Activated CD8-positive, alpha-beta T cell treated with anti-CD3 and anti-CD28 coated beads, Interleukin-2, amount 10 ng/mL, durations not matched to agents 7 days and 5 days (primary cell): ENCODE measurements around the gene MRPS17. TPM values are rescaled to one million over a fixed set of nuclear protein-coding genes. Genes with fewer than 3 reads are reported as not detected.

ENCODE experiments used
- ATAC-seq: fragments of 150-1000 bp; cut with Tn5 transposase; one replicate; pipeline ENCODE4 v1.10.0; 2021; ENCODE audit warnings: moderate library complexity
- CTCF ChIA-PET: fragments of 350-600 bp; sonication (Branson Sonifier 250); formaldehyde crosslinking; loops from one replicate; lab custom pipeline; 2021; ENCODE audit warnings: antibody characterized with exemption; lab: Charles Lee
- POLR2A ChIA-PET: fragments of 350-600 bp; sonication (Branson Sonifier 250); formaldehyde crosslinking; loops from one replicate; lab custom pipeline; 2021; ENCODE audit warnings: antibody characterized with exemption; lab: Charles Lee
- DNase-seq: peaks from one replicate; pipeline ENCODE4 v3.0.0-alpha.2; 2020
- H3K27ac Mint-ChIP-seq: one replicate; pipeline ENCODE4 v1.8.0; 2021; ENCODE audit warnings: mild to moderate bottlenecking, mixed read lengths
- H3K27me3 Mint-ChIP-seq: one replicate; pipeline ENCODE4 v1.8.0; 2021; ENCODE audit warnings: low read depth, mixed read lengths
- H3K36me3 Mint-ChIP-seq: one replicate; pipeline ENCODE4 v1.8.0; 2021; ENCODE audit warnings: low read depth, mixed read lengths
- H3K4me1 Mint-ChIP-seq: one replicate; pipeline ENCODE4 v1.8.0; 2021; ENCODE audit warnings: low read depth, mixed read lengths
- H3K4me3 Mint-ChIP-seq: one replicate; pipeline ENCODE4 v1.8.0; 2021; ENCODE audit warnings: mild to moderate bottlenecking, mixed read lengths
- H3K9me3 Mint-ChIP-seq: one replicate; pipeline ENCODE4 v1.8.0; 2022; ENCODE audit warnings: mixed read lengths; ENCODE audit not compliant: insufficient read depth
- total RNA-seq, 2 experiments: library from RNA; stranded (reverse); gene quantifications; one replicate each; pipeline ENCODE4 v1.2.3, GENCODE V29; 2021

MRPS17 gene
- total RNA-seq, 2 experiments from 2014 or later: 14.0 to 17.4 TPM

- Mint-ChIP-seq H3K4me1 (peaks cover 8% of the 10 kb centered on the region), H3K27ac (no peak overlapping the region), H3K36me3 (peaks cover 31% of the 10 kb centered on the region), H3K9me3 (no peaks in the 10 kb centered on the region), H3K27me3 (no peaks in the 10 kb centered on the region), H3K4me3 (no peak overlapping the region)
- DNase-seq (no peak), ATAC-seq (no peak)
- ChIA-PET POLR2A (no interaction called here), CTCF (no interaction called here)
These were observed 5.5 kb downstream of the MRPS17 start for GRCh38 chr7:55957190-55957589.

- Mint-ChIP-seq H3K27me3 (no peaks in the 10 kb centered on the region), H3K9me3 (no peaks in the 10 kb centered on the region), H3K4me1 (peaks cover 18% of the 10 kb centered on the region), H3K27ac (no peak overlapping the region), H3K36me3 (peaks cover 15% of the 10 kb centered on the region), H3K4me3 (no peak overlapping the region)
- DNase-seq (no peak), ATAC-seq (no peak)
- ChIA-PET POLR2A (no interaction called here), CTCF (no interaction called here)
These were observed 10.3 kb downstream of the MRPS17 start for GRCh38 chr7:55962014-55962413.

GRCh38 chr7:55963584-55964168, 12.0 kb downstream of the MRPS17 start:
- Mint-ChIP-seq H3K27ac (peak overlapping the region; percentile 80), H3K4me1 (peaks cover 18% of the 10 kb centered on the region), H3K27me3 (no peaks in the 10 kb centered on the region), H3K4me3 (peak overlapping the region; percentile 74), H3K36me3 (peaks cover 9% of the 10 kb centered on the region), H3K9me3 (no peaks in the 10 kb centered on the region)
- DNase-seq: no peak
- no peak for ATAC-seq
- ChIA-PET CTCF (interaction anchor here (0.6 to 1.2 kb wide), 10 partner anchors 7 to 322 kb away, joined by 3 to 9 read pairs (median 3); partner anchors contain the start of gene SUMF2), POLR2A (interaction anchor here (0.6 to 1.5 kb wide), 6 partner anchors 9 to 598 kb away, joined by 3 to 5 read pairs (median 4); partner anchors contain the start of gene CHCHD2)

- H3K9me3 Mint-ChIP-seq: no peaks in the 10 kb centered on the region
- no peaks in the 10 kb centered on the region for H3K27me3 Mint-ChIP-seq
- CTCF ChIA-PET: interaction anchor here (0.6 to 1.4 kb wide), 14 partner anchors 8 to 323 kb away, joined by 3 to 9 read pairs (median 3); partner anchors contain the start of gene SUMF2
- peaks cover 23% of the 10 kb centered on the region for H3K4me1 Mint-ChIP-seq
- peak within 1 kb of the TSS; percentile 93 for H3K27ac Mint-ChIP-seq
- peaks cover 9% of the 10 kb centered on the region for H3K36me3 Mint-ChIP-seq
- ATAC-seq: peak; percentile 86
- peak; percentile 59 for DNase-seq
- POLR2A ChIA-PET: interaction anchor here (0.6 to 1.5 kb wide), 8 partner anchors 9 to 598 kb away, joined by 3 to 5 read pairs (median 3); partner anchors contain the start of gene CHCHD2
- peak within 1 kb of the TSS; percentile 82 for H3K4me3 Mint-ChIP-seq
These were observed 12.8 kb downstream of the MRPS17 start, which contains the start of gene NIPSNAP2 for GRCh38 chr7:55964261-55965099. TSS of gene NIPSNAP2 (plus strand) at chr7:55964585. CDS start at chr7:55964610, 25 bp downstream.

- ATAC-seq (no peak), DNase-seq (peak; percentile 41)
- ChIA-PET CTCF (interaction anchor here (0.7 to 1.5 kb wide), 6 partner anchors 10 to 323 kb away, joined by 3 to 4 read pairs (median 3); no protein-coding TSS in a partner anchor), POLR2A (interaction anchor here (0.6 to 1.5 kb wide), 3 partner anchors 101 to 452 kb away, joined by 3 to 5 read pairs (median 3); partner anchors contain the start of gene CHCHD2)
- Mint-ChIP-seq H3K36me3 (peaks cover 12% of the 10 kb centered on the region), H3K9me3 (no peaks in the 10 kb centered on the region), H3K27me3 (no peaks in the 10 kb centered on the region), H3K4me1 (peaks cover 25% of the 10 kb centered on the region), H3K27ac (peak overlapping the region; percentile 93), H3K4me3 (peak overlapping the region; percentile 82)
These were observed 13.4 kb downstream of the MRPS17 start for GRCh38 chr7:55965100-55965470.

- DNase-seq (no peak), ATAC-seq (no peak)
- no peak overlapping the region for H3K27ac Mint-ChIP-seq
- POLR2A ChIA-PET: no interaction called here
- no peaks in the 10 kb centered on the region for H3K9me3 Mint-ChIP-seq
- peaks cover 25% of the 10 kb centered on the region for H3K4me1 Mint-ChIP-seq
- peaks cover 16% of the 10 kb centered on the region for H3K36me3 Mint-ChIP-seq
- CTCF ChIA-PET: interaction anchor here (1.0 to 1.5 kb wide), 4 partner anchors 23 to 324 kb away, joined by 3 read pairs; partner anchors contain the start of gene PSPH
- H3K27me3 Mint-ChIP-seq: no peaks in the 10 kb centered on the region
- H3K4me3 Mint-ChIP-seq: peak overlapping the region; percentile 36
These were observed 14.2 kb downstream of the MRPS17 start for GRCh38 chr7:55965805-55966421.

- Mint-ChIP-seq H3K27me3 (no peaks in the 10 kb centered on the region), H3K9me3 (no peaks in the 10 kb centered on the region), H3K27ac (no peak overlapping the region), H3K4me3 (no peak overlapping the region), H3K36me3 (peaks cover 16% of the 10 kb centered on the region), H3K4me1 (peaks cover 25% of the 10 kb centered on the region)
- CTCF ChIA-PET: interaction anchor here (1.0 kb wide), 1 partner anchor 84 kb away, joined by 3 read pairs; the partner anchor contains the start of gene PSPH
- POLR2A ChIA-PET: interaction anchor here (0.6 kb wide), 1 partner anchor 1208 kb away, joined by 7 read pairs; the partner anchor contains the start of gene SEC61G
- no peak for ATAC-seq
- no peak for DNase-seq
These were observed 15.2 kb downstream of the MRPS17 start for GRCh38 chr7:55966851-55967250.

GRCh38 chr7:55969391-55969790, 17.7 kb downstream of the MRPS17 start:
- Mint-ChIP-seq H3K36me3 (peaks cover 16% of the 10 kb centered on the region), H3K27me3 (no peaks in the 10 kb centered on the region), H3K4me3 (no peak overlapping the region), H3K27ac (no peak overlapping the region), H3K9me3 (no peaks in the 10 kb centered on the region), H3K4me1 (peaks cover 15% of the 10 kb centered on the region)
- ChIA-PET POLR2A (no interaction called here), CTCF (no interaction called here)
- DNase-seq (no peak), ATAC-seq (no peak)

GRCh38 chr7:55970561-55970960, 18.9 kb downstream of the MRPS17 start:
- no peaks in the 10 kb centered on the region for H3K9me3 Mint-ChIP-seq
- no peak overlapping the region for H3K4me3 Mint-ChIP-seq

GRCh38 chr7:55970978-55971377, 19.3 kb downstream of the MRPS17 start:
- H3K4me3 Mint-ChIP-seq: no peak overlapping the region
- H3K27me3 Mint-ChIP-seq: no peaks in the 10 kb centered on the region
- no peaks in the 10 kb centered on the region for H3K9me3 Mint-ChIP-seq
- ChIA-PET POLR2A (interaction anchor here (0.6 kb wide), 1 partner anchor 123 kb away, joined by 3 read pairs; no protein-coding TSS in a partner anchor), CTCF (no interaction called here)
- H3K4me1 Mint-ChIP-seq: peaks cover 7% of the 10 kb centered on the region
- no peak overlapping the region for H3K27ac Mint-ChIP-seq
- ATAC-seq (no peak), DNase-seq (no peak)
- H3K36me3 Mint-ChIP-seq: peaks cover 12% of the 10 kb centered on the region

More at GRCh38 chr7:55970561-55970960, 18.9 kb downstream of the MRPS17 start:
- H3K4me1 Mint-ChIP-seq: peaks cover 10% of the 10 kb centered on the region
- DNase-seq (no peak), ATAC-seq (no peak)
- H3K27ac Mint-ChIP-seq: no peak overlapping the region
- ChIA-PET CTCF (no interaction called here), POLR2A (interaction anchor here (0.6 kb wide), 1 partner anchor 123 kb away, joined by 3 read pairs; no protein-coding TSS in a partner anchor)
- H3K27me3 Mint-ChIP-seq: no peaks in the 10 kb centered on the region
- H3K36me3 Mint-ChIP-seq: peaks cover 12% of the 10 kb centered on the region

- POLR2A ChIA-PET: no interaction called here
- CTCF ChIA-PET: interaction anchor here (1.3 kb wide), 1 partner anchor 10 kb away, joined by 4 read pairs; no protein-coding TSS in a partner anchor
- ATAC-seq (no peak), DNase-seq (no peak)
- Mint-ChIP-seq H3K9me3 (no peaks in the 10 kb centered on the region), H3K27ac (no peak overlapping the region), H3K27me3 (no peaks in the 10 kb centered on the region), H3K4me3 (no peak overlapping the region), H3K36me3 (peaks cover 9% of the 10 kb centered on the region), H3K4me1 (peaks cover 7% of the 10 kb centered on the region)
These were observed 22.1 kb downstream of the MRPS17 start for GRCh38 chr7:55973747-55974250.
